WTC11 (cell line): Measurements from ENCODE around the gene CRYGN.

Experiments used
- CBFB ChIP-seq: sonication (generic); formaldehyde crosslinking; IDR thresholded peaks from 2 replicates; pipeline ENCODE4 v1.8.1; 2022; ENCODE audit warnings: mild to moderate bottlenecking, low read depth, missing genetic modification reagents
- CTCF ChIP-seq: fragments of 200-600 bp; IDR thresholded peaks from 2 replicates; pipeline ENCODE4 v1.8.0; 2022; ENCODE audit warnings: antibody characterized with exemption
- MAX ChIP-seq: sonication (generic); formaldehyde crosslinking; IDR thresholded peaks from 2 replicates; pipeline ENCODE4 v1.8.0; 2022; ENCODE audit warnings: mild to moderate bottlenecking, missing genetic modification reagents

- TF ChIP-seq CTCF (no peak), CBFB (no peak), MAX (no peak)
These were observed 3.3 kb downstream of the CRYGN start for GRCh38 chr7:151436446-151437158.
